GM12878 (cell line): ENCODE data around the gene GCSAM. TPM values are rescaled to one million over a fixed set of nuclear protein-coding genes. Genes with fewer than 3 reads are reported as not detected.

Source experiments
- ATAC-seq: fragments of 200-7000 bp; cut with Tn5 transposase; 3 replicates; pipeline ENCODE4 v1.9.1; 2020; ENCODE audit warnings: mild to moderate bottlenecking, moderate library complexity
- BruUV-seq: library from RNA; stranded (reverse); fragments of 400-500 nt; replicated peaks from 2 replicates; lab custom pipeline; 2021; lab: Mats Ljungman, UMichigan
- CTCF ChIA-PET: fragments of 300-600 bp; sonication (Branson Sonifier 250); formaldehyde crosslinking; extraction: SDS; loops from one replicate; lab custom pipeline; 2021; ENCODE audit warnings: inconsistent platforms; lab: Yijun Ruan, JAX
- POLR2A ChIA-PET: fragments of 350-600 bp; formaldehyde crosslinking; extraction: SDS; loops from one replicate; lab custom pipeline; 2021; ENCODE audit warnings: inconsistent platforms; lab: Charles Lee
- RAD21 ChIA-PET: fragments of 300-600 bp; sonication (Branson Sonifier 250); formaldehyde crosslinking; loops from one replicate; lab custom pipeline; 2023; ENCODE audit warnings: antibody characterized with exemption; ENCODE audit not compliant: unreplicated experiment; lab: Charles Lee
- SMC1A ChIA-PET: fragments of 300-600 bp; sonication (Branson Sonifier 250); formaldehyde crosslinking; loops from one replicate; lab custom pipeline; 2023; ENCODE audit not compliant: unreplicated experiment, uncharacterized antibody; lab: Charles Lee
- DNase-seq: peaks from one replicate; pipeline ENCODE4 v3.0.0-alpha.2; 2011; ENCODE audit warnings: low read depth, low spot score
- FAIRE-seq: peaks from 3 replicates; lab custom pipeline; 2011; peaks lifted over from hg19 to GRCh38; lab: Jason Lieb, UNC
- H2AFZ ChIP-seq: 2 replicates; pipeline ENCODE4 v1.6.0; 2011; ENCODE audit warnings: low read depth, low read length, control low read depth; ENCODE audit not compliant: control insufficient read depth
- H3K27ac ChIP-seq: 2 replicates; pipeline ENCODE4 v1.5.1; 2011; ENCODE audit warnings: control low read depth; ENCODE audit not compliant: control insufficient read depth, insufficient read depth
- H3K27me3 ChIP-seq, 2 experiments: replicated peaks in 1 of 2; 2 replicates each; pipeline versions ENCODE4 v1.6.0 to v1.6.1; 2011; ENCODE audit warnings: low read length in 1 of 2; ENCODE audit not compliant: control insufficient read depth in 2 of 2, insufficient read depth in 2 of 2
- H3K36me3 ChIP-seq, 2 experiments: 2 replicates each; pipeline ENCODE4 v1.5.1; 2011; ENCODE audit warnings: low read length in 1 of 2; ENCODE audit not compliant: control insufficient read depth in 2 of 2, insufficient read depth in 2 of 2
- H3K4me1 ChIP-seq: 2 replicates; pipeline ENCODE4 v1.6.1; 2011; ENCODE audit warnings: mild to moderate bottlenecking, low read length, moderate library complexity, mixed read lengths; ENCODE audit not compliant: control insufficient read depth, insufficient read depth
- H3K4me2 ChIP-seq: 2 replicates; pipeline ENCODE4 v1.6.0; 2011; ENCODE audit warnings: control low read depth; ENCODE audit not compliant: control insufficient read depth, insufficient read depth
- H3K4me3 ChIP-seq: fragments of 200-600 bp; sonication (generic); 2 replicates; pipeline ENCODE4 v1.5.1; 2016
- H3K79me2 ChIP-seq: 2 replicates; pipeline ENCODE4 v1.6.0; 2011; ENCODE audit warnings: low read length; ENCODE audit not compliant: control insufficient read depth, insufficient read depth
- H3K9ac ChIP-seq: 2 replicates; pipeline ENCODE4 v1.8.0; 2011; ENCODE audit warnings: low read length, control low read depth, mixed read lengths; ENCODE audit not compliant: control insufficient read depth, insufficient read depth
- H3K9me3 ChIP-seq: replicated peaks from 3 replicates; pipeline ENCODE4 v1.5.1; 2011; ENCODE audit warnings: mild to moderate bottlenecking, low read length; ENCODE audit not compliant: control insufficient read depth, insufficient read depth
- H4K20me1 ChIP-seq: 2 replicates; pipeline ENCODE4 v1.6.0; 2011; ENCODE audit not compliant: control insufficient read depth, insufficient read depth
- ASH2L ChIP-seq: fragments of 300-600, 200-600 bp; sonication (generic); IDR thresholded peaks from 2 replicates; pipeline ENCODE4 v1.6.1; 2017; ENCODE audit warnings: low read depth, mild to moderate bottlenecking, borderline replicate concordance
- ATF7 ChIP-seq: fragments of 450-650 bp; IDR thresholded peaks from 2 replicates; pipeline ENCODE4 v1.6.1; 2016; ENCODE audit warnings: low read depth, mild to moderate bottlenecking
- BACH1 ChIP-seq: fragments of 450-650 bp; IDR thresholded peaks from 2 replicates; pipeline ENCODE4 v1.6.1; 2017; ENCODE audit warnings: mild to moderate bottlenecking, borderline replicate concordance
- CHD4 ChIP-seq: fragments of 200-600 bp; sonication (generic); IDR thresholded peaks from 2 replicates; pipeline ENCODE4 v1.6.1; 2016; ENCODE audit warnings: mild to moderate bottlenecking
- EP300 ChIP-seq, 2 experiments: fragments of 150-350 bp in 1 of 2; IDR thresholded peaks; 2 replicates each; pipeline ENCODE4 v1.6.1; 2011 to 2012; ENCODE audit warnings: low read depth in 2 of 2, low read length in 2 of 2, borderline replicate concordance in 1 of 2, improper control_type of control experiment in 1 of 2, inconsistent platforms in 1 of 2; ENCODE audit not compliant: control insufficient read depth in 1 of 2
- POLR2AphosphoS2 ChIP-seq: IDR thresholded peaks from 2 replicates; pipeline ENCODE4 v1.6.1; 2011; ENCODE audit warnings: low read depth, mild to moderate bottlenecking, low read length, improper control_type of control experiment, moderate library complexity
- RAD21 ChIP-seq: IDR thresholded peaks from 2 replicates; pipeline ENCODE4 v1.6.1; 2011; ENCODE audit warnings: mild to moderate bottlenecking, low read depth, low read length, moderate library complexity; ENCODE audit not compliant: insufficient read depth
- YBX1 ChIP-seq: fragments of 450-650 bp; IDR thresholded peaks from 2 replicates; pipeline ENCODE4 v1.6.1; 2016; ENCODE audit warnings: antibody characterized with exemption
- YY1 ChIP-seq: IDR thresholded peaks from 2 replicates; pipeline ENCODE4 v1.6.1; 2011; ENCODE audit warnings: low read depth, mild to moderate bottlenecking, low read length
- ZZZ3 ChIP-seq: IDR thresholded peaks from 2 replicates; pipeline ENCODE4 v1.6.1; 2011; ENCODE audit warnings: low read depth; ENCODE audit not compliant: control insufficient read depth, insufficient read length
- WGBS: methylation state at CpG from one replicate; pipeline ENCODE4 v1.1.6; 2016; ENCODE audit warnings: low lambda C conversion rate; ENCODE audit not compliant: insufficient replicate concordance, insufficient coverage; ENCODE audit errors: missing lambda C conversion rate; 5-methylcytosine and 5-hydroxymethylcytosine counted together
- in situ Hi-C: fragments of 300-500 bp; cut with MboI; formaldehyde crosslinking; loops from 9 replicates; pipeline ENCODE4 v1.14.3; 2018; ENCODE audit warnings: mixed read lengths
- intact Hi-C: fragments of 100-400 bp; cut with micrococcal nuclease; formaldehyde crosslinking; loops from one replicate; pipeline ENCODE4 v1.14.2; 2022; ENCODE audit not compliant: unreplicated experiment
- polyA plus RNA-seq, 11 experiments: library from polyadenylated mRNA; depleted of rRNA in 4 of 11; unstranded in 6 of 11; stranded (reverse) in 5 of 11; fragments of >200 nt; fragmentation: Nextera tagmentation in 4 of 11; fragmentation: Illumina TruSeq in 1 of 11; extraction: Ambion mirVana in 4 of 11; extraction: Trizol in 1 of 11; gene quantifications; 1 replicate in 1 of 11; 2 replicates in 10 of 11; pipeline versions ENCODE4 v1.2.1 to v1.2.3, GENCODE V29; 2011 to 2016; ENCODE audit warnings: inconsistent platforms in 2 of 11, missing spikeins in 2 of 11, low read depth in 1 of 11
- total RNA-seq, 4 experiments: library from RNA; depleted of rRNA in 3 of 4; stranded (reverse); fragments of >200 nt in 3 of 4; fragmentation: Illumina TruSeq in 1 of 4; extraction: Trizol in 1 of 4; gene quantifications; 2 replicates each; pipeline versions ENCODE4 v1.2.1 to v1.2.3, GENCODE V29; 2013 to 2021
- TF ChIP-seq, protein P1 (sequence below): fragments of 450-650 bp; formaldehyde crosslinking; IDR thresholded peaks from 2 replicates; pipeline ENCODE4 v1.4.0; 2022; ENCODE audit warnings: mild to moderate bottlenecking, moderate library complexity
- TF ChIP-seq, protein P2 (sequence below): fragments of 450-650 bp; IDR thresholded peaks from 2 replicates; pipeline ENCODE4 v1.6.1; 2017; ENCODE audit warnings: low read depth, mild to moderate bottlenecking, moderate library complexity

The GCSAM gene
- total and polyA plus RNA-seq, 10 of the 15 experiments (the other 5 are each of a cell fraction or from before 2014, with no cell fraction given), result 81.5 to 407 (median 107) TPM

GRCh38 chr3:112127522-112128494, 5.2 kb downstream of the GCSAM start:
- in situ Hi-C loops, result no loop called here
- intact Hi-C loops, result loop anchor here (1.0 kb wide), 1 partner anchor 10 kb away; no protein-coding TSS in a partner anchor
- H3K4me1 ChIP-seq, result peaks cover 50% of the 10 kb centered on the region
- WGBS, result 31% methylated on average over 10 of the region's 10 CpGs
- ChIA-PET POLR2A (interaction anchor here (0.7 to 12.8 kb wide), 7 partner anchors 8 to 433 kb away, joined by 3 to 345 read pairs (median 3); partner anchors contain the start of gene CD200), SMC1A (interaction anchor here (0.8 to 18.5 kb wide), 14 partner anchors 9 to 432 kb away, joined by 3 to 489 read pairs (median 6); partner anchors contain the start of genes BTLA, GCSAM and SLC9C1), CTCF (interaction anchor here (1.1 to 18.1 kb wide), 6 partner anchors 8 to 166 kb away, joined by 3 to 226 read pairs (median 6); partner anchors contain the start of gene SLC9C1), RAD21 (interaction anchor here (0.8 to 17.9 kb wide), 12 partner anchors 9 to 370 kb away, joined by 3 to 457 read pairs (median 5); no protein-coding TSS in a partner anchor)
- peak overlapping the region; percentile 99 for H3K27ac ChIP-seq
- peak overlapping the region; percentile 98 for H3K9ac ChIP-seq
- ATAC-seq, result peak; percentile 7
- H3K36me3 ChIP-seq, result peaks cover 4 to 16% of the 10 kb centered on the region in 2 experiments; a peak in 2 of 4 replicates
- H3K27me3 ChIP-seq, result no peaks in the 10 kb centered on the region
- peak; percentile 93 for DNase-seq
- no peaks in the 10 kb centered on the region for H3K9me3 ChIP-seq
- peaks cover 96% of the 10 kb centered on the region for H3K79me2 ChIP-seq
- H3K4me2 ChIP-seq, result peak overlapping the region; percentile 95
- no peaks in the 10 kb centered on the region for H4K20me1 ChIP-seq
- H3K4me3 ChIP-seq, result peak overlapping the region; percentile 78
- no TSS peak for BruUV-seq
- H2AFZ ChIP-seq, result no peak overlapping the region
- FAIRE-seq, result peak; percentile 70
- TF ChIP-seq YY1 (0 out of 2 replicates have a peak, but pooled peaks have one; percentile 7), RAD21 (0 out of 2 replicates have a peak, but pooled peaks have one; percentile 16), CHD4 (no peak), ATF7 (0 out of 2 replicates have a peak, but pooled peaks have one; percentile 27), ZZZ3 (no peak), YBX1 (no peak), POLR2AphosphoS2 (peak; percentile 82; the same call in 1 of the 2 replicates), EP300 (IDR thresholded peaks at IDR 0.05; ENCODE audit: borderline replicate concordance in 1 of 2, control insufficient read depth in 1 of 2, low read depth in 2 of 2, low read length in 2 of 2) (peak; percentile 15 to 79; a peak in 1 of 4 replicates), BACH1 (no peak), ASH2L (no peak)
- TF ChIP-seq, protein P1, sequence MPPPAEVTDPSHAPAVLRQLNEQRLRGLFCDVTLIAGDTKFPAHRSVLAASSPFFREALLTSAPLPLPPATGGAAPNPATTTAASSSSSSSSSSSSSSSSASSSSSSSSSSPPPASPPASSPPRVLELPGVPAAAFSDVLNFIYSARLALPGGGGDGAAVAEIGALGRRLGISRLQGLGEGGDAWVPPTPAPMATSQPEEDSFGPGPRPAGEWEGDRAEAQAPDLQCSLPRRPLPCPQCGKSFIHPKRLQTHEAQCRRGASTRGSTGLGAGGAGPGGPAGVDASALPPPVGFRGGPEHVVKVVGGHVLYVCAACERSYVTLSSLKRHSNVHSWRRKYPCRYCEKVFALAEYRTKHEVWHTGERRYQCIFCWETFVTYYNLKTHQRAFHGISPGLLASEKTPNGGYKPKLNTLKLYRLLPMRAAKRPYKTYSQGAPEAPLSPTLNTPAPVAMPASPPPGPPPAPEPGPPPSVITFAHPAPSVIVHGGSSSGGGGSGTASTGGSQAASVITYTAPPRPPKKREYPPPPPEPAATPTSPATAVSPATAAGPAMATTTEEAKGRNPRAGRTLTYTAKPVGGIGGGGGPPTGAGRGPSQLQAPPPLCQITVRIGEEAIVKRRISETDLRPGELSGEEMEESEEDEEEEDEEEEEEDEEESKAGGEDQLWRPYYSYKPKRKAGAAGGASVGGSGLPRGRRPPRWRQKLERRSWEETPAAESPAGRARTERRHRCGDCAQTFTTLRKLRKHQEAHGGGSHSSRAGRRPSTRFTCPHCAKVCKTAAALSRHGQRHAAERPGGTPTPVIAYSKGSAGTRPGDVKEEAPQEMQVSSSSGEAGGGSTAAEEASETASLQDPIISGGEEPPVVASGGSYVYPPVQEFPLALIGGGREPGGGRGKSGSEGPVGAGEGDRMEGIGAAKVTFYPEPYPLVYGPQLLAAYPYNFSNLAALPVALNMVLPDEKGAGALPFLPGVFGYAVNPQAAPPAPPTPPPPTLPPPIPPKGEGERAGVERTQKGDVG (CRISPR knock-in tag), result no peak
- TF ChIP-seq, protein P2, sequence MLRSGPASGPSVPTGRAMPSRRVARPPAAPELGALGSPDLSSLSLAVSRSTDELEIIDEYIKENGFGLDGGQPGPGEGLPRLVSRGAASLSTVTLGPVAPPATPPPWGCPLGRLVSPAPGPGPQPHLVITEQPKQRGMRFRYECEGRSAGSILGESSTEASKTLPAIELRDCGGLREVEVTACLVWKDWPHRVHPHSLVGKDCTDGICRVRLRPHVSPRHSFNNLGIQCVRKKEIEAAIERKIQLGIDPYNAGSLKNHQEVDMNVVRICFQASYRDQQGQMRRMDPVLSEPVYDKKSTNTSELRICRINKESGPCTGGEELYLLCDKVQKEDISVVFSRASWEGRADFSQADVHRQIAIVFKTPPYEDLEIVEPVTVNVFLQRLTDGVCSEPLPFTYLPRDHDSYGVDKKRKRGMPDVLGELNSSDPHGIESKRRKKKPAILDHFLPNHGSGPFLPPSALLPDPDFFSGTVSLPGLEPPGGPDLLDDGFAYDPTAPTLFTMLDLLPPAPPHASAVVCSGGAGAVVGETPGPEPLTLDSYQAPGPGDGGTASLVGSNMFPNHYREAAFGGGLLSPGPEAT, result peak; percentile 56
